HG03039 (cell line): ENCODE data around the gene IFNA5.
A peak's percentile ranks its signal among the peaks of the same experiment; 100 is the strongest.

ENCODE experiments used
- ATAC-seq: cut with Tn5 transposase; IDR thresholded peaks from one replicate; pipeline ENCODE4 v1.9.1; 2021; ENCODE audit warnings: mild to moderate bottlenecking, moderate library complexity; ENCODE audit not compliant: unreplicated experiment

IFNA5 gene

DNA sequence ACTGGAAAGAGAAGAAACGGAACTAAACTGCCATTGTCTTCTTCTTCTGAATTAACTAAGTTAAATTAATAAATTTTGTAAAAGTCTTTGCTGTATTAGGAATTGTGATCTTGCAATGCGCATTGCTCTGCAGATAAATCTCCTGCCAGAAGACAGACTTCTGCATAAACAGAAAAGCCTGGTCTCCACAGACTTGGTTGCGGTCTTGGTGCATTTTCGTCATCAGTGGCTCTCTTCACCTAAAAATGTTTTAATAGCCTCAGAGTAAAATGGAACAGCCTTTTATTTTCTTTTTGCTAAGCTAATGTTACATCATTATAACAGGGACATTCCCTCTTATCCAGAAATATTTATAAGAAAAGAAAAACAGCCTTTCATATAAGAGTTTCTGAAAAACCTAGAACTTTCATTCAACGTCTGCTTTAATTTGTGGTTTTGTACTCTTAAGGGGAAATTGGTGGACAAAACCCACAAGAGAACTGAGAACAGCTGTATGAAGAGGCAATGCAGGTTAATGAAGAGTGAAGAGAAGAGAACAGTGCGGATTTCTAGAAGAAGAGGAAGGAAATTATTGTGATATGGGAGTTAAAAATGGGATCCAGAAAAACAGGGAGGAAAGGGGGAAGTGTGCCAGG is 10.1 kb downstream of the IFNA5 start:
- ATAC-seq = peak; percentile 55

DNA sequence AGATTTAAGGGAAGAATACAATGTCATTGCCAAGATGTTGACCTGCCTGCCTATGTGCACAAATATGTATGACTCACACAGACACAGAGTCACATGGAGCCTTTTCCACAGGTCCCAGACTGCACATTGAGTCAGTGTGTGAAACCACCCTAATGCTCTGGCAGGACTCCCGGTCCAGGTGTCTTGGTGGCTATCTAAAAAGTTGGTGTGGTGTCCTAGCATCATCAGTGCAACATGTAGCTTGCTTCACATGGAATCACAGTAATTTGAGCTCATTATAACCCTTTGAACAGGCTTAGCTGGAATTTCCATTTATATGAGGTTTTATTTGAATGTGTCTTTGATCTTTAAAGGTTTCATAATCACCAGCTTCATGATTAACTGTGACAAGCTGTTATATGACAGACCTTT is 10.7 kb downstream of the IFNA5 start:
- ATAC-seq = no peak

GRCh38 chr9:21289848-21290247 is 15.3 kb downstream of the IFNA5 start:
- no peak for ATAC-seq

GRCh38 chr9:21287280-21287679 is 17.8 kb downstream of the IFNA5 start:
- no peak for ATAC-seq

GRCh38 chr9:21286659-21287058 is 18.5 kb downstream of the IFNA5 start:
- no peak for ATAC-seq

DNA sequence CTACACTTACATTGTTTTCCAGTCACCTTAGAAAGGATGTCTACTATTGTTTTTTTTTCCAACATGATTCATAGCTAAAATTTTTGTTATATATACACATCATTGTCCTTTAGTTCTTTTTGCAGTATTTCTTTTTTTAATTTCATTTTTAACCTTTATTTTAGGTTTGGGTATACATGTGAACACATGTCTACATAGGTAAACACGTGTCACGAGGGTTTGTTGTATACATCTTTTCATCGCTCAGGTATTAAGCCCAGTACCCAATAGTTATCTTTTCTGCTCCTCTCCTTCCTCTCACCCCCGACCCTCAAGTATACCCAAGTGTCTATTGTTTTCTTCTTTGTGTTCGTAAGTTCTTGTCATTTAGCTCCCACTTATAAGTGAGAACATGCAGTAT is 19.0 kb downstream of the IFNA5 start:
- ATAC-seq = no peak

DNA sequence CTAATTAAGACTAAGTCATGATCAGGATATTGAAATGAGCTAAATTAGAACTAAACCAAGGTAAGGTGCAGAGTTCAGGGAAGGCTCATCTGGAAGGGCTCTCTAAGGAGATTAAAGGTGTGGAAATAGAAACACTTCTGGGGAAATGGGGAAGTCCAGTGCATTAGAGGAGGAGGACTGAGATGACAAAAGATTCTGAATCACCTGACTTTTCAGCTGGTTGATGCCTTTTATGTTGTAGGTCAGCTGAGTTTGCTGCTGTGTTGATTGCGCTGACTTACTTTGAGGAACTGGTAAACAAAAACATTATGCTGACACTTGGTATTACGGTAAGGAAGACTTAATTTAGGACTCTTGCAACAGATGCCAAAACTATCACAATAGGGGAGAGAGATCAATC is 23.8 kb downstream of the IFNA5 start:
- no peak for ATAC-seq

GRCh38 chr9:21268347-21268657 is 36.8 kb downstream of the IFNA5 start:
- ATAC-seq = no peak

- no peak for ATAC-seq
Observed at GRCh38 chr9:21267485-21268346, 37.4 kb downstream of the IFNA5 start.

GRCh38 chr9:21266733-21267484 is 38.2 kb downstream of the IFNA5 start:
- ATAC-seq = no peak

- ATAC-seq = no peak
Observed at GRCh38 chr9:21265421-21266189, 39.5 kb downstream of the IFNA5 start.

DNA sequence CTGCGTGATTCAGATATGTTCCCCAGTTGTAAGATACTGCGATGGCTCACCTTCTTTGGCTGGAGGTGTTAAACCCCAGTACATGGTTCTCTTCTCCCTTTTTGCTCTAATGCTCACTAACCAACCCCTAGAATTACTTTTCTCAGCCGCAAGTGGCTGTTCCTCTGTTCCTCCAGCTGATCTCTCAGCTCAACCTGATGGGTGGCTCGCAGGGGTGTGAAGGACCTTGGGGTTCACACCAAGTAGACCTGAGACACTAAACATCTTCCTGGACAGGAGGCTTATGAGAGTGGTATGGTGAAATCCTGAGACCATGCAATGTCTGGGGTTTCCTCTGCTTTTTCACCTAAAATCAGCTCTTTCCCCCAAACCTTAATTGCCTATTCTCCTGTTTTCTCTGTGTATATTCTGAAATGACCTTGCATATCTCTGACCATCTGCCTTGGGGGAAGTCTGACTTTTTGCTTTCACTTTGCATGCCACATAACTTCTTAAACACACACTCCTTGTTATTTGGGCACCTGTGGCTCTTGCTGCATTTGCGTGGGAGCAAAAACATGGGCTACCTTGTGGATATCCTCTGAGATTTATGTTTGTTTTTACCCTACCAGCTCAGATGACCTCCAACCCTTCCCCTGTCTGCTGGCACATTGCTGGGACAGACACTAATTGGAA is 49.4 kb downstream of the IFNA5 start:
- no peak for ATAC-seq
